ENCODE measurements around the gene ATN1. TPM values are rescaled to one million over a fixed set of nuclear protein-coding genes. Genes with fewer than 3 reads are reported as not detected.
"Not testable (repeated sequence)": the region's sequence is repeated elsewhere in the genome, so short reads cannot be mapped to it uniquely, and the experiment has no call there.

Gene ATN1
- 11.3 and 16.4 TPM in 2 replicates for total RNA-seq

- peak within 1 kb of the TSS; percentile 94 for H3K4me3 ChIP-seq (ENCODE audit: low read depth, low read length)
- peak; percentile 87 for DNase-seq (ENCODE audit: low read depth)
- no peak for TF ChIP-seq CTCF (IDR thresholded peaks at IDR 0.05; ENCODE audit: insufficient read depth, low read depth, low read length)
Observed at GRCh38 chr12:6927379-6928021, at the start of gene ATN1. Gene ATN1, plus strand, starts transcription at chr12:6927959. Its CDS starts 6,043 bp downstream, at chr12:6934002.

DNA sequence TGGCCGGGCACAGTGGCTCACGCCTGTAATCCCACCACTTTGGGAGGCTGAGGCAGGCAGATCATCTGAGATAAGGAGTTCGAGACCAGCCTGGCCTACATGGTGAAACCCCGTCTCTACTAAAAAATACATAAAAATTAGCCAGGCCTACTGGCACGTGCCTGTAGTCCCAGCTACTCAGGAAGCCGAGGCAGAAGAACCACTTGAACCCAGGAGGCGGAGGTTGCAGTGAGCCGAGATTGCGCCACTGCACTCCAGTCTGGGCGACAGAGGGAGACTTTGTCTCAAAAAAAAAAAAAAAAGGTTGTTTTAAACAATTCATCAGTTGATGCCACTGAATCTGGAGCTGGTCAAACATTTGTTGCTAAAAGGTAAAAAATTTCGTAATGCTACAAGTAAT lies 47.9 kb upstream of the ATN1 start:
- DNase-seq (ENCODE audit: low read depth); H3K4me3 ChIP-seq (ENCODE audit: low read depth, low read length): not testable (repeated sequence)

GRCh38 chr12:6883252-6883651 lies 44.5 kb upstream of the ATN1 start:
- TF ChIP-seq CTCF (IDR thresholded peaks at IDR 0.05; ENCODE audit: insufficient read depth, low read depth, low read length) = no peak
- no peak for DNase-seq (ENCODE audit: low read depth)
- no peak overlapping the region for H3K4me3 ChIP-seq (ENCODE audit: low read depth, low read length)

- no peak overlapping the region for H3K4me3 ChIP-seq (ENCODE audit: low read depth, low read length)
- TF ChIP-seq CTCF (IDR thresholded peaks at IDR 0.05; ENCODE audit: insufficient read depth, low read depth, low read length) = no peak
- DNase-seq (ENCODE audit: low read depth) = no peak
Observed at GRCh38 chr12:6883683-6884082, 44.1 kb upstream of the ATN1 start.

DNA sequence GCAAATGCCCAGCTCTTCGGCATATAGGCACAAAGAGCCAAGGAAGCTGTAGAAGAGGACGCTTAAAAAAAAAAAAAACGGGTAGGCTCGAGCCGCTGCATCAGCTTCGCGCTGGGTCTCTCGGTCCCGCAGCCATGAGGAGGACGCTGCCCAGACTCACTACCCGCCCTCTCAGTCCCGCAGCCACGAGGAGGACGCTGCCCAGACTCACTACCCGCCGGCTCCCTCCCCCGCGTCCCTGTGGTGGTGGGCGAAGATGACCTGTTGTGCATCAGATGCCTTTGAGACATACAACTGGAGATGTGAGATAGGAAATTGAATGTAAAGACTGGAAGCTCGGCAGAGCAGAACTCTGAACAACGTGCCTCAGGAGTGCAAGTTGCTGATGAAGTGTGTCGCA lies 43.2 kb upstream of the ATN1 start:
- DNase-seq (ENCODE audit: low read depth) = no peak
- TF ChIP-seq CTCF (IDR thresholded peaks at IDR 0.05; ENCODE audit: insufficient read depth, low read depth, low read length) = no peak
- H3K4me3 ChIP-seq (ENCODE audit: low read depth, low read length) = no peak overlapping the region

GRCh38 chr12:6886206-6886999 lies 41.4 kb upstream of the ATN1 start:
- not testable (repeated sequence) for H3K4me3 ChIP-seq (ENCODE audit: low read depth, low read length); DNase-seq (ENCODE audit: low read depth)

DNA sequence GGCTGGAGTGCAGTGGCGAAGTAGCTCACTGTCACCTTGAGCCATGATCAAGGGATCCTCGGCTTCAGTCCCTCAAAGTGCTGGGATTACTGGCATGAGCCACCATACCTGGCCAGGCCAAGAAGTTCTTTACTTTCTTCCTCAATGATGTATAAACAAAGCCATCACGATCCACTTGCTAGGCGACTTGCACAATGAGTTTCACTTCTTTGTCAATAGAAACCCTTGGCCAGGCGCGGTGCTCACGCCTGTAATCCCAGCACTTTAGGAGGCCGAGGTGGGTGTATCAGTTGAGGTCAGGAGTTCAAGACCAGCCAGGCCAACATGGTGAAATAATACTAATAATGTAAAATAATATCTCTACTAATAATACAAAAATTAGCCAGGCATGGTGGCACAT lies 40.3 kb upstream of the ATN1 start:
- DNase-seq (ENCODE audit: low read depth) = no peak
- no peak overlapping the region for H3K4me3 ChIP-seq (ENCODE audit: low read depth, low read length)
- no peak for TF ChIP-seq CTCF (IDR thresholded peaks at IDR 0.05; ENCODE audit: insufficient read depth, low read depth, low read length)

DNA sequence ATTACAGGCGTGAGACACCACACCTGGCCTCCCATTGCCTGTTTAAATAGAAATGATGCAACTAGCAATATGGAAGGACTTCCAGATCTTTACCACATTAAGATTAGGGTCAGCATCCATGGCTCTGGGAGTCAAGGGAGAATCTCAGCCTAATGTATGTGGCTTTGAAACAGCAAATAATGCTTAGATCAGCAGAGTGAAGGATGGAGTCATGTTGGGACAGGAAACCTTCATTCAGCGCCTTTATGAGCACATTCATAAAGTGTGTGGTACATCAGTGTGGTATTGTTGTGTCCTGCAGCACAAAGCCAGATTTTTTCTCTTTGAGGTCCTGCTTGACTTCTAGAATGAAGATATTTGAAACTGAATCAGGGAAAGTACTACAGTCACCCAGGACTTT lies 39.4 kb upstream of the ATN1 start:
- no peak for TF ChIP-seq CTCF (IDR thresholded peaks at IDR 0.05; ENCODE audit: insufficient read depth, low read depth, low read length)
- DNase-seq (ENCODE audit: low read depth) = no peak
- no peak overlapping the region for H3K4me3 ChIP-seq (ENCODE audit: low read depth, low read length)

DNA sequence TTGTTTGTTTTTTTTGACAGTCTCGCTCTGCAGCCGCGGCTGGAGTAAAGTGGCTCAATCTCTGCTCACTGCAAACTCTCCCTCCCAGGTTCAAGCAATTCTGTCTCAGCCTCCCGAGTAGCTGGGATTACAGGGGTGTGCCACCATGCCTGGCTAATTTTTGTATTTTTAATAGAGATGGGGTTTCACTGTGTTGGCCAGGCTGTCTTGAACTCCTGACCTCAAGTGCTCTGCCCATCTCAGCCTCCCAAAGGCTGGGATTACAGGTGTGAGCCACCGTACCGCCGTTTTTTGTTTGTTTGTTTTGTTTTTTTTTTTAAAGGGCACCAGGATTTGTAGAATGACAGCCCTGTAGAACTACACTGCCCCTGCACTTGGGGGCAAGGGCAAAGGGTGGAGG lies 39.0 kb upstream of the ATN1 start:
- H3K4me3 ChIP-seq (ENCODE audit: low read depth, low read length); DNase-seq (ENCODE audit: low read depth): not testable (repeated sequence)

GRCh38 chr12:6889775-6890573 lies 37.8 kb upstream of the ATN1 start:
- H3K4me3 ChIP-seq (ENCODE audit: low read depth, low read length); DNase-seq (ENCODE audit: low read depth): not testable (repeated sequence)
